Measurements from ENCODE around the gene PHF14.

GRCh38 chr7:11141541-11141940 lies 167.9 kb downstream of the PHF14 start:
- TF ChIP-seq REST (IDR thresholded peaks at IDR 0.05): no peak
- no peak for TF ChIP-seq CTCF (IDR thresholded peaks at IDR 0.05; ENCODE audit: low read depth, low read length, missing input control)
- TF ChIP-seq, protein P1, sequence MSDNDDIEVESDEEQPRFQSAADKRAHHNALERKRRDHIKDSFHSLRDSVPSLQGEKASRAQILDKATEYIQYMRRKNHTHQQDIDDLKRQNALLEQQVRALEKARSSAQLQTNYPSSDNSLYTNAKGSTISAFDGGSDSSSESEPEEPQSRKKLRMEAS (IDR thresholded peaks at IDR 0.05): no peak
- TF ChIP-seq EGR1 (IDR thresholded peaks at IDR 0.05; ENCODE audit: low read depth in 2 of 2): no peak
- no peak for TF ChIP-seq GABPA (IDR thresholded peaks at IDR 0.05 in 1 of 2, conservative IDR thresholded peaks at IDR 0.05 in 1 of 2)
- TF ChIP-seq TAF1 (conservative IDR thresholded peaks at IDR 0.05): no peak
- TF ChIP-seq RAD21 (IDR thresholded peaks at IDR 0.05): no peak
- TF ChIP-seq FOXA1 (IDR thresholded peaks at IDR 0.05): no peak
- TF ChIP-seq YY1 (IDR thresholded peaks at IDR 0.05): no peak
